Raji (cell line): Measurements from ENCODE around the gene TXNRD1.

Source experiments
- POLR2A ChIP-seq: IDR thresholded peaks from 2 replicates; pipeline ENCODE4 v1.6.1; 2011; ENCODE audit warnings: low read depth, low read length, control low read depth; ENCODE audit not compliant: insufficient read depth

TXNRD1 gene

DNA sequence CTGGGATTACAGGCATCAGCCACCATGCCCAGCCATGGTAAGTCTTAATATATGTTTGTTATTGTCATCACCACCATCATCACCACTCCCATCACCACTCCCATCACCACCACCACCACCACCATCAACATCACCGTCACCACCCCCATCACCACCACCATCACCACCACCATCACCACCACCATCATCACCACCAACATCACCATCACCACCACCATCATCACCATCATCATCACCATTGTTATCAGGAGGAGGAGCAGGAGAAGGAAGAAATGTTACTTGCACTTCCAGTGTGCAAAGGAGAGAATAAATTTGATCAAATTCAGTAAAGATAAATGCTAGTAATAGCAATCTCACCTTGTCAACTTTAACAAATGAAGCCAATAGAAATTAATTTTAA, 169.9 kb downstream of the TXNRD1 start:
- no peak for TF ChIP-seq POLR2A

DNA sequence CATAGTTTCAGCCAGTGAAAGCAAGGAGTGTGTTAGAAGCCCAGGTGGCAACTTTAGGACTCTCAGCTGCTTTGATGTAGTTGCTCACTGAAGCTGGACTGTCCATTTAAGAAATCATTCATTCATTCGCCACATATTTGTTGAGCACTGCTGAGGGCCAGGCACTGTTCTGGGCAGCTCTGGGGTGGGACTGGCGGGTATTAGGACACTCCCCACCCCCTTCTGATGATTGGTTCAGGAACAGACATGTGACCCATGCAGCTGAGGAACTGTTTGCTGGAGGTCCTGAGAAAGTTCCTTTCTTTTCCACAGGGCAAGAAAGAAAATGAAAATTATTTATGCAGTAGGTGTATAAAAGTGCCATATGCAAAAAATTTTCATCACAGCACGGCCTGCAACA, 170.9 kb downstream of the TXNRD1 start:
- TF ChIP-seq POLR2A = no peak

DNA sequence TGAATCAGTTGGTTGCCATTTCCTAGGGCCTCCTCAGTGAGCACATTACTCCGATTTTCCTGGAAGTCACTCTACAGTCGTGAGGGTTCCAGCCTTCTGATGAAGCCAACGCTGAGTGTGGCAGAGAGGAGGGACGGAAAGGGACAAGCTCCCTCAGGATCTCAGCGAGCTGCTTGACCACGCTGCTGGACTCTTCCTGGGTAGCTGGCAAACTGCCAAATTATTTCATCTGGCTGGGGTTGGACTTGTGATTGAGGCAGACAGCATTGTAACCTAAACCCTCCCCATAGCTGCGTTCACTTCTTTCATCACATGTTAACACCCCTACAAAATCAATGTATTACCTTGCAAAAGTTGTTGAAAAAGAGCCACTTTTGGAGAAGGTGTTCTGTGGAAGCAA, 171.6 kb downstream of the TXNRD1 start:
- TF ChIP-seq POLR2A = no peak
